AG04450 (cell line): ENCODE data around the gene ZNF341. TPM values are rescaled to one million over a fixed set of nuclear protein-coding genes. Genes with fewer than 3 reads are reported as not detected.

Experiments
- CTCF ChIA-PET: fragments of 300-600, 350-600 bp; formaldehyde crosslinking; extraction: SDS; loops from one replicate; lab custom pipeline; 2022; ENCODE audit warnings: antibody characterized with exemption, inconsistent platforms; lab: Charles Lee
- POLR2A ChIA-PET: fragments of 350-600 bp; formaldehyde crosslinking; extraction: SDS; loops from one replicate; lab custom pipeline; 2021; ENCODE audit warnings: antibody characterized with exemption, inconsistent platforms; lab: Yijun Ruan, JAX
- DNase-seq: peaks from one replicate; pipeline ENCODE4 v3.0.0-alpha.2; 2011; ENCODE audit warnings: low read depth, low spot score
- H3K27ac ChIP-seq: one replicate; pipeline ENCODE4 v1.5.1; 2012; ENCODE audit warnings: low read depth, low read length, control low read depth
- H3K27me3 ChIP-seq: one replicate; pipeline ENCODE4 v1.6.0; 2012; ENCODE audit warnings: low read length; ENCODE audit not compliant: control insufficient read depth, insufficient read depth
- H3K4me3 ChIP-seq: 2 replicates; pipeline ENCODE4 v1.5.1; 2011; ENCODE audit warnings: mild to moderate bottlenecking, low read depth, low read length, control low read depth
- H3K9me3 ChIP-seq: 2 replicates; pipeline ENCODE4 v1.5.1; 2012; ENCODE audit warnings: low read length; ENCODE audit not compliant: control insufficient read depth, insufficient read depth
- CTCF ChIP-seq: IDR thresholded peaks from 2 replicates; pipeline ENCODE4 v1.5.1; 2011; ENCODE audit warnings: low read depth, low read length, control low read depth, inconsistent platforms
- polyA plus RNA-seq: library from polyadenylated mRNA; depleted of rRNA; stranded (reverse); fragments of >200 nt; gene quantifications from 2 replicates; pipeline ENCODE4 v1.2.3, GENCODE V29; 2011

Gene ZNF341
- polyA plus RNA-seq, 1 experiment: 1.5 TPM

- Histone ChIP-seq H3K9me3 (no peaks in the 10 kb centered on the region; the same call in 1 of the 2 replicates), H3K27ac (peak within 1 kb of the TSS; percentile 100), H3K27me3 (no peaks in the 10 kb centered on the region), H3K4me3 (peak within 1 kb of the TSS; percentile 99)
- ChIA-PET POLR2A (interaction anchor here (0.6 to 3.0 kb wide), 6 partner anchors 16 to 301 kb away, joined by 3 to 11 read pairs (median 6); partner anchors contain the start of genes EIF2S2, RALY and ZNF341), CTCF (interaction anchor here (0.5 to 1.4 kb wide), 3 partner anchors 104 to 319 kb away, joined by 3 to 5 read pairs (median 4); no protein-coding TSS in a partner anchor)
- peak; percentile 95 for DNase-seq
- no peak for TF ChIP-seq CTCF
Measured at GRCh38 chr20:33810885-33811775, 79.3 kb downstream of the ZNF341 start, which contains the start of gene CHMP4B. TSS of gene CHMP4B (plus strand) at chr20:33811348. CDS start at chr20:33811469, 121 bp downstream.

DNA sequence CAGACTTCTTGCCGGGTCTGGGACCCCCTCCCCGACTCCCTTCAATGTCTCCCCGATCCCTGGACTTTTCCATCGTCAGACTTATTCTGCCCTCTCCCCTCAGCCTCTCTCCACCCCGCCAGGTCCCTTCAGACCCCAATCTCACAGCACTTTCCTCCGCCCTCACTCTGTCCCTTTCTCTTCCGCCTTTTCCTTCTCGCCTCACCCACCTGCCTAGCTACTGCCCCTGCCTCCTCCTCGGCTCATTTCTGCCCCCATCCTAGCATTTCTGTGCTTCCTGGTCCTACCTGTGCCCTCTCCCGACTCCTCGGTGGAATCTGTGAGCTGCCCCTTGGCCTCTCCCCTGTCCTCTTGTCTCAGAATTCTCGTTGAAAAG lies 80.0 kb downstream of the ZNF341 start:
- no peak for DNase-seq
- Histone ChIP-seq H3K9me3 (no peaks in the 10 kb centered on the region; the same call in 1 of the 2 replicates), H3K4me3 (peak overlapping the region; percentile 99), H3K27ac (peak overlapping the region; percentile 100), H3K27me3 (no peaks in the 10 kb centered on the region)
- ChIA-PET CTCF (no interaction called here), POLR2A (interaction anchor here (0.8 to 3.0 kb wide), 4 partner anchors 25 to 300 kb away, joined by 3 to 11 read pairs (median 6); partner anchors contain the start of genes EIF2S2 and RALY)
- TF ChIP-seq CTCF: no peak

- H3K9me3 ChIP-seq: no peaks in the 10 kb centered on the region; the same call in 1 of the 2 replicates
- peak overlapping the region; percentile 99 for H3K4me3 ChIP-seq
- ChIA-PET CTCF (interaction anchor here (0.9 to 1.5 kb wide), 3 partner anchors 23 to 258 kb away, joined by 3 to 4 read pairs (median 4); no protein-coding TSS in a partner anchor), POLR2A (interaction anchor here (0.6 to 3.0 kb wide), 5 partner anchors 9 to 300 kb away, joined by 3 to 11 read pairs (median 5); partner anchors contain the start of genes EIF2S2 and RALY)
- TF ChIP-seq CTCF: no peak
- peak overlapping the region; percentile 100 for H3K27ac ChIP-seq
- DNase-seq: peak; percentile 57
- no peaks in the 10 kb centered on the region for H3K27me3 ChIP-seq
Measured at GRCh38 chr20:33812152-33812849, 80.5 kb downstream of the ZNF341 start.

- Histone ChIP-seq H3K27me3 (no peaks in the 10 kb centered on the region), H3K9me3 (no peaks in the 10 kb centered on the region; the same call in 1 of the 2 replicates), H3K4me3 (peak overlapping the region; percentile 99), H3K27ac (peak overlapping the region; percentile 100)
- TF ChIP-seq CTCF: no peak
- CTCF ChIA-PET: interaction anchor here (0.6 to 1.5 kb wide), 4 partner anchors 23 to 257 kb away, joined by 3 to 4 read pairs (median 4); no protein-coding TSS in a partner anchor
- no peak for DNase-seq
- POLR2A ChIA-PET: interaction anchor here (0.6 to 3.0 kb wide), 3 partner anchors 9 to 180 kb away, joined by 4 to 11 read pairs (median 5); partner anchors contain the start of gene RALY
Measured at GRCh38 chr20:33812908-33813462, 81.2 kb downstream of the ZNF341 start.
